Esophagus squamous epithelium (tissue), 4 donors: ENCODE data around the gene ASCL2.

Source experiments
- POLR2A ChIP-seq, 4 donors: fragments of 450-650 bp; IDR thresholded peaks; one replicate each; pipeline ENCODE4 v1.6.1; 2017; ENCODE audit warnings: antibody characterized with exemption in 4 of 4, mild to moderate bottlenecking in 4 of 4, moderate library complexity in 3 of 4
- TF ChIP-seq, protein P1 (sequence below), 6 experiments: fragments of 450-650 bp in 4 of 6; fragments of 200-600 bp in 2 of 6; sonication (generic) in 2 of 6; IDR thresholded peaks; one replicate each; pipeline ENCODE4 v1.5.1; 2016 to 2019; ENCODE audit warnings: antibody characterized with exemption in 6 of 6, mild to moderate bottlenecking in 4 of 6, moderate library complexity in 4 of 6

DNA sequence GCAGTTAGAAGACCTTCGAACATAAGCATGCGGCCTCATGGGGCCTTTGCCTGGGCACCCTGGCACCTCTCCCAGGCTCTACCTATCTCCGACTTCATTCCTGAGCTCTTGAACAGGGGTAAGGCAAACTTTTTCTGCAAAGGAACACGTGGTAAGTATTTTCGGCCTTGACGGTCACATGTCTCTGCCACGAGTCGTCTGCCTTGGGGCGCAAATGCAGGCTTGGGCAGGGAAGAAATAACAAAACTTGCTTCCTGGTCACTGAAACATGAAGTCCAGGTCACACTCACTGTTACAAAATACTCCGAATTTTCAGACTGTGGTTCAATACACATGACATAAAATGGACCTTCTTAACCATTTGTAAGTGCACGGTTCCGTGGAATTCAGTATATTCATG, 3.4 kb upstream of the ASCL2 start:
- TF ChIP-seq, protein P1, sequence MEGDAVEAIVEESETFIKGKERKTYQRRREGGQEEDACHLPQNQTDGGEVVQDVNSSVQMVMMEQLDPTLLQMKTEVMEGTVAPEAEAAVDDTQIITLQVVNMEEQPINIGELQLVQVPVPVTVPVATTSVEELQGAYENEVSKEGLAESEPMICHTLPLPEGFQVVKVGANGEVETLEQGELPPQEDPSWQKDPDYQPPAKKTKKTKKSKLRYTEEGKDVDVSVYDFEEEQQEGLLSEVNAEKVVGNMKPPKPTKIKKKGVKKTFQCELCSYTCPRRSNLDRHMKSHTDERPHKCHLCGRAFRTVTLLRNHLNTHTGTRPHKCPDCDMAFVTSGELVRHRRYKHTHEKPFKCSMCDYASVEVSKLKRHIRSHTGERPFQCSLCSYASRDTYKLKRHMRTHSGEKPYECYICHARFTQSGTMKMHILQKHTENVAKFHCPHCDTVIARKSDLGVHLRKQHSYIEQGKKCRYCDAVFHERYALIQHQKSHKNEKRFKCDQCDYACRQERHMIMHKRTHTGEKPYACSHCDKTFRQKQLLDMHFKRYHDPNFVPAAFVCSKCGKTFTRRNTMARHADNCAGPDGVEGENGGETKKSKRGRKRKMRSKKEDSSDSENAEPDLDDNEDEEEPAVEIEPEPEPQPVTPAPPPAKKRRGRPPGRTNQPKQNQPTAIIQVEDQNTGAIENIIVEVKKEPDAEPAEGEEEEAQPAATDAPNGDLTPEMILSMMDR (IDR thresholded peaks at IDR 0.05) = no peak
- no peak for TF ChIP-seq POLR2A (IDR thresholded peaks at IDR 0.05)
